Stimulated activated CD4-positive, alpha-beta T cell treated with anti-CD3 and anti-CD28 coated beads, Interleukin-4, amount 100 ng/mL, for 24 hours (primary cell): Measurements from ENCODE around the gene RNF224.

ENCODE experiments used
- DNase-seq: peaks from one replicate; pipeline ENCODE4 v3.0.0-alpha.2; 2020

RNF224 gene

DNA sequence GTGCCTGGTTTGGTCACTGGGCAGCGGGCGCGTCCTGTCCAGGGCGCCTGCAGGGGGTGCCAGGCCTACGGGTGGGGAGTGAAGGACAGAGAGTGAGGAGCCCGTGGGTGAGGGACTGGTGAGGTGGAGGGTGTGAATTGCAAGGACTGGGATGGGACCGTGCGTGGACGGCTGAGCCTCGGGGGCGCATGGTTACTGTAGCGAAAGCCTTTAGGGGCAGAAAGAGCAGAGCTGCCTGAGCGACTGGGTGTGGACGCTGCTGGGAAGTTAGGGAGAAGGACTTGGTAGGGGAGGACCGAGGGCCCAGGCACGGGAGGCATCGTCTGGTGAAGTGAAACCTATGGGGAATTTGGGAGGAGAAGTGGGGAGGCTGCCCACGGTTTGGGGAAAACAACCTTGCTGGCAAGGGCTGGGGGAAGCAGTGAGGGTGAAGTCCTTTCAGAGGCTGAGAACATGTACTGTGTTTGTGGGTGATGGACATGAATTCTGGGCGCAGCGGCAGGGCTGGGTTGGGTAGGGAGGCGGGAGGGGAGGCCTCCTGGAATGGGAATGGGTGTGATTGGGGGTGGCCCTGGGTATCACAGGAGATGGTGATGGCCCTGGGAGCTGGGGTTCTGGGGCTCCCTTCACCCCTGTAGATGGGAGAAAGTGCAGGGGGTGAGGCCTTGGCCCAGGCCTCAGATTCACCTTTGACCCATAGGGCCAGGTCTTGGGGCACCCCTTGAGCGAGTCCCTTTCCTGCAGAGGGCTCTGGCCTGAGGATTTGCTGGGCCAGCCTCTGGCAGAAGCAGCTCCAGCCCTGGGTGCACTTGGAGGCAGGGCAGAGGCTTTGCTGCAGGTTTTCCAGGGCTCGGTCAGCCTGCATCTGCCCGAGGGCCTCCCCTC is 48.5 kb downstream of the RNF224 start:
- no peak for DNase-seq

- no peak for DNase-seq
These were observed 49.4 kb downstream of the RNF224 start for GRCh38 chr9:137276473-137277328.

DNA sequence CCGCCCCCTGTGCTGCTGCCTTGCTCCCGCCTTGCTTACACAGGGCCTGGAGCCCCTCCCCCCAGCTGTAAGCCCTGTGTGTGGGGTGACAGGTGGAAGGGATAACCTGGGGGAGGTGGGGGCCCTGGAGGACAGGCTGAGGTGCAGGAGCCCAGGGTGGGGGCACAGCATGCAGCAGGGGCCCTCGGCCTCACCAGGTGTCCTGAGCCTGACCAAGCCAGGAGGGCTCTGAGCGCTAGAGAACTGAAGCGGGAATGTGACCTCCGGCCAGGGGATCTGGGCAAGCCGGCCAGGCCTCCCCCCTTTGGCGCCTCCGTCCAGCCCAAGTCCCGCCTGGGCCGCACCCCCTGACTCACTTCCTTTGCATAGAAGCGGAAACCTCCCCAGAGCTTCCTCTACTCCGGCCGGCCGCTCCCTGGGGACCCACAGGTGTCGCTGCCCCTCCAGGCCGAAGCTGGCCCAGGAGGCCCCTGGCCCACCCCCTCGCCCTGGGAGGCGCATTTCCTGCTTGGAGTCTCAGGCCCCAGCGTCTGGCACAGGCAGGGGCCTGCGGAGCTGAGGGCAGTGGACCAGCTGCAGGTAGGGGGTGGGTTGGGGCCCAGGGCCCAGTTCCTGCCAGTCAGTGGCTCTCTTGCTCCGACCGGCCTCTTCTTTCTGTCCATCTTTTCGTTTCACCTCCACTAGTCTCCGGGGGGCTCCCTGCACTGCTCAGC is 50.2 kb downstream of the RNF224 start, which contains the start of gene TOR4A:
Gene TOR4A, plus strand, starts transcription at position 398 of the 713 bp plus-strand sequence. CDS start 964 bp downstream, outside the sequence.
- DNase-seq = no peak

DNA sequence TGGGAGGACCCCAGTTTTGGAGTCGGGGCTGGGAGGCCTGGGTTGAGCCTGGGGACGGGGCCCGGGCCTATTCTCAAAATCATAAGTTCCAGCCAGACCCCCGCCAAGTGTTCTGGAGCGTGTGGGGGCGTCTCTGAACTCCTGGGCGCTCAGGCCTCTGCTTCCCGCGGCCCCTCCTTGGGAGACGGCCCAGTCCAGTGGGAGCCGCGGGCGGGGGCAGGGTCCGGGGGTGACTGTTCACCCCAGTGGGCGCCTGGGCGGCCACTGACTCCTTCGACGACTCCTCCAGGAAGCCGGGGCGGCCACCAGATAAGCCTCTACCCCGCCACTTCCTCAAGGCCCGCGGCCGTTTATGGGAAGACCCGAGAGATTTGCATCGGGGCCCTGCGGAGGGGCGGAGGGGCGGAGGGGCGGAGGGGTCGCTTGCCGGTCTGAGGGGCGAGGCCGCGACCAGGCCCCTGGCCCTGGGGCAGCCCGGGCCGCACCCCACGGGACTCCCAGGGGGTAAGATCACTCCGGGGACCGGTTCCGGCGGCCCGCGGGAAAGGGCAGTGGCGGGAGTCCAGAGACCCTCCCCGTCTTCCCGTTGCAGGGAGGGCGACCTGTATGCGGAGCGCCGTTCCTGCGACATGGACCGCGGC is 50.9 kb downstream of the RNF224 start:
- DNase-seq = no peak
